Endothelial cell of hepatic sinusoid (primary cell): ENCODE measurements around the gene TECR.
"Not testable (repeated sequence)": the region's sequence is repeated elsewhere in the genome, so short reads cannot be mapped to it uniquely, and the experiment has no call there.

ENCODE experiments used
- in situ Hi-C: cut with HindIII; loops from 2 replicates; pipeline ENCODE4 v1.10.0; 2017; ENCODE audit warnings: low sequenced_read_pairs

Gene TECR, protein sequence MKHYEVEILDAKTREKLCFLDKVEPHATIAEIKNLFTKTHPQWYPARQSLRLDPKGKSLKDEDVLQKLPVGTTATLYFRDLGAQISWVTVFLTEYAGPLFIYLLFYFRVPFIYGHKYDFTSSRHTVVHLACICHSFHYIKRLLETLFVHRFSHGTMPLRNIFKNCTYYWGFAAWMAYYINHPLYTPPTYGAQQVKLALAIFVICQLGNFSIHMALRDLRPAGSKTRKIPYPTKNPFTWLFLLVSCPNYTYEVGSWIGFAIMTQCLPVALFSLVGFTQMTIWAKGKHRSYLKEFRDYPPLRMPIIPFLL

DNA sequence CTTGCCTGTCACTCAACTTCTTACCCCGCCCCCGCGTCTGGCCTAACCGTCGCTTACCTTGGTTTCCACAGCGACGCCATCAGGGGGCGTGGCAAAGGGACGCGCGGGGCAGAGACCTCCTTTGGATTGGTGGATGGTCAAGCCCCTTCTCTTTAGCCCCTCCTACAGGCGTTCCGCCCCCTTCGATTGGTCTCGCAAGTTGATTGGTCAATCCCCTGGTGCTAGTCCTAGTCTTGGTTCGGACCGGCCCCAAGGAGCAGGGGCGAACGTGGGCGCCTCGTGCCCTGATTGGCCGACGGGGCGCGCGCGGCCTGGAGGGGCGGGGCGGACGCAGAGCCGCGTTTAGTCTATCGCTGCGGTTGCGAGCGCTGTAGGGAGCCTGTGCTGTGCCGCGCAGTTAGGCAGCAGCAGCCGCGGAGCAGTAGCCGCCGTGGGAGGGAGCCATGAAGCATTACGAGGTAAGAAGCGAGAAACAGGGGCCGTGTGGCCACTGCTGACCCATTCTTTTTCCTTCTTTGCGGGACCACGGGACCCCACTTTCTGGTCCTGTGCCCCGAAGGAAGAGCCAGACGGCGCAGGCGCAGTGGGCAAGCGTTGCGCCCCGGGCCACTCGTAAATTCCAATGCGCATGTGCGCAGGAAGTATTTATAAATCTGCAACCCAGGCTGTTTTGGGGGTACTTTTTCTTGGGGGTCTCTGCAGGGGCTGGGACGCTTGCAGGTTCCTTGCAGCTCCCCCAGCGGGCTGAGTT is at the start of gene TECR:
TSS of gene TECR (plus strand) at position 341 of the 751 bp plus-strand sequence. CDS start at position 444, 103 bp downstream.
- in situ Hi-C loops: no loop called here

GRCh38 chr19:14479975-14480699 is 49.3 kb upstream of the TECR start:
- in situ Hi-C loops: loop anchor here (5.0 kb wide), 1 partner anchor 68 kb away; no protein-coding TSS in a partner anchor

GRCh38 chr19:14480700-14481079 is 48.7 kb upstream of the TECR start:
- in situ Hi-C loops: no loop called here

GRCh38 chr19:14482172-14482941 is 47.0 kb upstream of the TECR start:
- in situ Hi-C loops: no loop called here

- in situ Hi-C loops: no loop called here
Measured at GRCh38 chr19:14487370-14488125, 41.8 kb upstream of the TECR start.

- in situ Hi-C loops: no loop called here
Measured at GRCh38 chr19:14492756-14493337, 36.5 kb upstream of the TECR start.

- in situ Hi-C loops: no loop called here
Measured at GRCh38 chr19:14494411-14494810, 35.0 kb upstream of the TECR start.

GRCh38 chr19:14494910-14495671 is 34.3 kb upstream of the TECR start:
- in situ Hi-C loops: no loop called here

DNA sequence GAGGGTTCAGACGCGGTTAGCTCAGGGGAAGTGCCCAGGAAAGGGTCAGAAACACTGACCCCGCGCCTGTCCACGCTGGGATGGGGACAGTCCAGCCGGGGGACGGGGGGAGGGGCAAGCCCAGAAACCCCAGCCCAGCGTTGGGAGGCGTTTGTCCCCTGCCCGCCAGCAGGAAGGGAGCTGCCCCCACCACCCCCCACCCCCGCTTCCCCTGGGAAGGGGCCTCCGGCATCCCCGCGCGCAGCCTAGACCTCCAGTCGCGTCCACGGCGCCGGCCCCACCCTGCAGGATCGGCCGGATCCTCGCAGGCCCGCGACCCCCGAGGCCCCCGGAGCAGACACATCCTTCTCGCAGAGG is 33.7 kb upstream of the TECR start:
- in situ Hi-C loops: no loop called here

GRCh38 chr19:14496029-14496833 is 33.2 kb upstream of the TECR start, which contains the start of gene GIPC1:
TSS of gene GIPC1 (minus strand) at chr19:14496127. CDS start at chr19:14482976, 13,151 bp downstream.
- in situ Hi-C loops: no loop called here

DNA sequence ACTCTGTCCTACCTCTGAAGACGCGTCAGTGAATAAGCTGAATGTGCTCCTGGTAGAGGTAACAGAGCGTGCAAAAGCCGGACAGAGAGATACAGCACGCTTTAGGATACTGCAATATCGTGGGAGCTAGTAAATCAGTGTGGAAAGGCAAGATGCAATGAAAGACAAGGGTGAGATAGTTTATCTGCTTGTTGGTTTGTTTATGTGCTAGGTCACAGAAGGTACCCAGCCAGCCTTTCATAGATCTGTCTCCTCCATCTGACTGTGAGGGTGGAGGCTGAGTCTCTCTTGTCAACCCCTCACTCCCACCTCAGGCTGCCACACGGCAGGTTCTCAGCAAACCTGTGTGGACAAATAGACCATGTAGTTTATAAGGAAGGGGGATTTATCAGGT is 32.6 kb upstream of the TECR start:
- in situ Hi-C loops: no loop called here

DNA sequence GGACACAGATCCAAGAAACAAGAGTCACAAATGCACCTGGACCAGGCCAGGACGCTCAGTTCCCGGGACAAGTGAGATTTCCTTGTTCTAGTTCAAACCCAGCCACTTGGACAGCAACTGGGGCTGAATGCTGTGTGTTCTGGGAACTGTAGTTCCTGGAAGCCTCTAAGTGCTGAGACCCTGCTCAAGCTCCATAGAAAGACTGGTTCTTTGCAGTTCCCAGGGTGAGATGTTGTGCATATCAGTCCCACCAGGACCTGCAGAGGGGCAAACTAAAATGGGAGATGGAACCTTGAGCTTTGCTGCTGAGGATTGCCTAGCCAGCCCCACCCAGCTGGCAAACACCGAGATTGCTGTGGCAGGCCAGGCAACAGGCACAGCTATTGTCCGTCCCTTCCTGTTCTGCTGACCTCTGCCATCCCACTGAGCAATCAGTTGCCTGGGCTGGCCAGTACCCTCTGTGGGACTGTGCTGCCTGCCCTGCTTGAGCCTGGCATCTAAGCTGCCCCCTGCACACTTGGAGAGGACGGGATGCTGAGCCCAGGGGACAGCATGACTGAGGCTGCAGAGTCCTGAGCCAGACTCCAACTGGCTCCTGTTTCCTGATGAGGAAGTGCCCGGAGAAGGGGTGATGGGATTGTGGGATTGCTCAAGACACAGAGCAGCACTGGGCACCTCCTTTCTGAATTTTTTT is 32.0 kb upstream of the TECR start:
- in situ Hi-C loops: no loop called here

DNA sequence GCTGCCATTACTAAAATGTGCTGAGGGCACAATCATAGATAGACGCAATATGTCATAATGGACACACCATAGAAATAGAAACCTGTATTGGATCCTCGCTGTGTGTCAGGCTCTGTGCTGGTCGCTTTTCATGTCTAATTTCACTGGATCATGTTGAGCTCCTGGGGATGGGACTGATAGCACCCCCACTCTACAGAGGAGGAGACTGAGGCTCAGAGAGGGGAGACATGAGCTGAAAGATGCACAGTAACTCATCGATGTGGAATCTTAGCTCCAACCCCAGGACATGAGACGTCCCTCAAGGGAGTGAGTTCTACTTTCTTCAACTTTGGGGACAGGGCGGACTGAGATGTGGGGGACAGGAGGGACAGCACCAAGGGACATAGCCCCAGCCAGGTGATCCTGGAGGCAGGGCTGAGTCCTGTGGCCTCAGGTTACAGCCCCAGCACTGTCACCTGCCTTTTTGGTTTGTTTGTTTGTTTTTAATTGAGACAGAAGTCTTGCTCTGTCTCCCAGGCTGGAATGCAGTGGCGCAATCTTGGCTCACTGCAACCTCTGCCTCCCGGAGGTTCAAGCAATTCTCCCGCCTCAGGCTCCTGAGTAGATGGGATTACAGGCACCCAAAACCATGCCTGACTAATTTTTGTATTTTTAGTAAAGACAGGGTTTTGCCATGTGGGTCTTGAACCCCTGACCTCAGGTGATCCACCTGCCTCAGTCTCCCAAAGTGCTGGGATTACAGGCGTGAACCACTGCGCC is 26.9 kb upstream of the TECR start:
- in situ Hi-C loops: no loop called here

DNA sequence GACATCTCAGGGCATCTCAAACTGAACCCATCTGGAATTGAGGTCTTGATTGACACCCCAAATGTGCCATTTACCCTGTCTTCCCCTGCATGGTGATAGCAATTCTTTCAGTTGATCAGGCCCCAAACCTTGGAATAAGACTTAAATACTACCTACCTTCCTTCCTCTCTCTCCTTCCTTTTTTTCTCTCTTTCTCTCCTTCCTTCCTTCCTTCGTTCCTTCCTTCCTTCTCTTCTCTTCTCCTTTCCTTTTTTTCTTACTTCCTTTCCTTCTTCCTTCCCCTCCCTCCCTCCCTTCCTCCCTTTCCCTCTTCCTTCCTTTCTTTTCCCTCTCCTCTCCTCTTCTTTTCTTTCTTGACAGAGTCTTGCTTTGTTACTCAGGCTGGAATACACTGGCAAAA is 26.1 kb upstream of the TECR start:
- in situ Hi-C loops: no loop called here

DNA sequence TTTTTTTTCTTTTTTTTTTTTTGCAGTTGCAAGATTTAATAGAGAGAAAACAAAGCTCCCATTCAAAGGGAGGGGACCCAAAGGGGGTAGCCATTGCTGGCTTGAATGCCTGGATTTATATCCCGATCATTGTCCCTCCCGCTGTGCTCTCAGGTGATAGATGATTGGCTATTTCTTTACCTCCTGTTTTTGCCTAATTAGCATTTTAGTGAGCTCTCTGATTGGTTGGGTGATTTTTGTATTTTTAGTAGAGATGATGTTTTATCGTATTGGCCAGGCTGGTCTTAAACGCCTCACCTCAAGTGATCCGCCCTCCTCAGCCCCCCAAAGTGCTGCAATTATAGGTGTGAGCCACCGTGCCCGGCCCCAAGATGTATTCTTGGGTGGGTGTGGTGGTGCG is 24.8 kb upstream of the TECR start:
- in situ Hi-C loops: not testable (repeated sequence)

GRCh38 chr19:14505488-14506239 is 23.7 kb upstream of the TECR start:
- in situ Hi-C loops: no loop called here
